Fibroblast of skin of abdomen (primary cell): ENCODE measurements around the gene OPA1.
A peak's percentile ranks its signal among the peaks of the same experiment; 100 is the strongest.
"Not testable (repeated sequence)": the region's sequence is repeated elsewhere in the genome, so short reads cannot be mapped to it uniquely, and the experiment has no call there.

Source experiments
- DNase-seq: peaks from one replicate; pipeline ENCODE4 v3.0.0-alpha.2; 2013

OPA1 gene

DNA sequence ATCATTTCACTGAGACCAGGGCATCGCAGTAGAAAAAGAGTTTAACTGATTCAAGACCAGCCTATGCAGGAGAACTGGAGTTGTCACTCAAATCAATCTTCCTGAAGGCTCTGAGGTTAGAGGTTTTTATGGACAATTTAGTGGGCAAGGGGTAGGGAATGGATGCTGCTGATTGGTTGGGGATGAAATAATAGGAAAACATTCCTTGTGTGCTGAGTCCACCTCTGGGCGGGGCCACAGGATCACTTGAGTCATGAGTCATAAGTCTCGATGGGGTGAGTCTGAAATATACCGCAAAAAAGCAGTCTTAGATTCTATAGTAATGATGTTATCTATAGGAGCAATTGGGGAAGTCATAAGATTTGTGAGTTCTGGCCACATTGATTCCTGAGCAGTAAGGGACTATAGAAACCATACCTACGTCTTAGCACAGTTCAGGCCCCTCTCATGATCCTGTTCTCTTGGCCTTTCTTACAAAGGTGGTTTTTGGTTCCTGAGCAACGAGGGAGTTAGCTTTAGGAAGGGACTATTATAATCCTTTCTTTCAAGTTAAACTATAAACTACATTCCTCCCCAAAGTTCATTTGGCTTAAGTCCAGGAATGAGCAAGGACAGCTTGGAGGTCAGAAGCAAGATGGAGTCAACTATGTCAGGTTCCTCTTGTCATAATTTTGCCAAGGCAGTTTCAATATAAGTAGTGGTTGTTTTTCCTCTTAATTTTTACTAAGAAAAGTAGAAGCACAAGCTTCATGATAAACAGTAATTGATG is 2.7 kb upstream of the OPA1 start:
- peak; percentile 69 for DNase-seq

GRCh38 chr3:193593668-193594030 is 641 bp downstream of the OPA1 start:
- peak; percentile 13 for DNase-seq

GRCh38 chr3:193594946-193595689 is 2.1 kb downstream of the OPA1 start:
- DNase-seq = peak; percentile 23

DNA sequence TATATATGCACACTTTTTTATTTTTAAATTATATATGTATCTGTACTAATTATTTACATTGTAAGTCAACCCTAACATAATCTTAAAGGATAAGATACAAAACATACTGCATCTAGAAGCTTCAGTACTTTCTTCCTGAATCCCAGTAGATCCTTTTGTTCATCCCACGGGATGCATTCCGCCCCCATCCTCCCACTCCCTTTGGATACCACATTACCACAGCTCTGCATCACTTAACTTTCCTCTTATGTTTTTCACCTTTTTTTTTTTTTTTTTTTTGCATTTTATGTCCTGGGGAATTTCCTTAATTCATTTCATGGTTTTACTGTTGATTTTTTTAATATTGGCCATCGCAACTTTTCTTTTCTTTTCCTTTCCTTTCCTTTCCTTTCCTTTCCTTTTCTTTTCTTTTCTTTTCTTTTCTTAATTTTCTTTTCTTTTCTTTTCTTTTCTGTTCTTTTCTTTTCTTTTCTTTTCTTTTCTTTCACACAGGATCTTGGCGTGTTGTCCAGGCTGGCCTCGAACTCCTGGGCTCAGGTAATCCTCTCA is 3.0 kb downstream of the OPA1 start:
- DNase-seq = no peak

DNA sequence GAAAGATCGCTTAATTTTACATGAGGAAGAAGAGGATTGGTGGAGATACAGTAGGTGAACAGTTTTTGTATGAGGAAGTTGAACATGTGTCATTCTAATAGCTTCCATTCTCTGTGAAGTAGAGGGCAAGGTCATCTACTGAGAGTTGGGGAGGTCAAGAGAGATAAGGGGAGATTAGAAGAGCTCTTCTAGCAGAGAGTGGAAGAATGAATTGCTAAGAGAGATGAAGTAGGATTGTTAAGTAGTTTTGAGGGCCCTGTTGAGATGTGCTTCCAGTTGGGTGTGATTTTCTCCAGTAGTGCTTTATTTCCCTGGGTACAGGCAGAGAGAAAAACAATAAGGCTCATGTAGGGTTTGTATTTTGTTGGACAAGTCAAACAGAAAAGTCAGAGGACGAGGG is 5.2 kb downstream of the OPA1 start:
- no peak for DNase-seq

DNA sequence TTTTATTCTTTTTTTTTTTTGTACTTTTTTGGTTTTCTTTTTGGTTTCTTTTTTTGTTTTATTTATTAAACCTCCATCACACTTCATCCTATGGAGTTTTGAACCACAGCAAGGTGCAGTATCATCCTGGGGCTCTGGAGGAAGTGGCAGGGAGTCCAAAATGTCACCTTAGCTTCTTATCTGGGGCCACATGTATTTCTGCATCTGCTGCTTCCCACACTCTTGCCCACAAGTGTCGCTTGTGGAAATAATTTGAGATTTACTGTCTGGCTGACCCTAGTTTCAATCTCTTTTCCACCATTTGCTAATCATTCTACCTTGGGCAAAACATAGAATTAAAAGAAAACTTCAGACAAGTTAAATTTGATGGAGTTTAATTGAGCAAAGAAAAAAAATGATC is 6.4 kb downstream of the OPA1 start:
- no peak for DNase-seq

DNA sequence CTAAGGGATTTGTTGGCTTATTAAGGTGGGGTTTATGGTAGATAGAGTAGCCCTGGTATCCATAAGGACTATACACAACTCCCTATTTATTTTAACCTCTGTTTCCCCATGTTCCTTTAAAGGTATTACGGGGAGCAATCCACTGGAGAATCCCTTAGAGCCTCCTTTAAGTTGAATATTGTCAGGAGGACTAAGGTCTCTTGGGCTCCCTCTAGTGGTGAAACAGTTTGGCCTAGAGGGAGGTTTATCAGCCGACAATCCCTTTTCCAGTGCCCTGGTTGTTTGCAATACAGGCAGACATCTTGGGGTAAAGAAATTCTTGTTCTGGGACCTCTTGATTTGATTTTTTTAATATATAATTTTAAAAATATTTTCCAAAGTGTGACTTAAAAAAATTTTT is 12.9 kb downstream of the OPA1 start:
- DNase-seq = peak; percentile 62

GRCh38 chr3:193606892-193607291 is 13.9 kb downstream of the OPA1 start:
- DNase-seq = not testable (repeated sequence)

- not testable (repeated sequence) for DNase-seq
Measured at GRCh38 chr3:193610516-193610915, 17.5 kb downstream of the OPA1 start.

DNA sequence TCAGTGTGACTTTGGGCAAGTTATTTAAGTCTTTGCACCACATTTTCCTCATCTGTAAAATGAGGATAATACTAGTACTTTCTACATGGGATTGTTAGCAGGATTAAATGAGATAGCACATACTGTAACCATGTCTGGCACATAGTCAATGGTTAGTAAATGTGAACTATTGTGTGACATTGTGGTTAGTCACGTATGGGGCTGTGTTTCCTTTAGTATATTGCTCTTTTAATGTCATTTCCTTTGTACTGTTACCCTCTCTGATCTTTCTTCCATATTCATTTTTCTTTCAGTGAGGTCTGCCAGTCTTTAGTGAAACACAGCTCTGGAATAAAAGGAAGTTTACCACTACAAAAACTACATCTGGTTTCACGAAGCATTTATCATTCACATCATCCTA is 21.4 kb downstream of the OPA1 start:
- no peak for DNase-seq

- DNase-seq = no peak
Measured at GRCh38 chr3:193617628-193618027, 24.6 kb downstream of the OPA1 start.

DNA sequence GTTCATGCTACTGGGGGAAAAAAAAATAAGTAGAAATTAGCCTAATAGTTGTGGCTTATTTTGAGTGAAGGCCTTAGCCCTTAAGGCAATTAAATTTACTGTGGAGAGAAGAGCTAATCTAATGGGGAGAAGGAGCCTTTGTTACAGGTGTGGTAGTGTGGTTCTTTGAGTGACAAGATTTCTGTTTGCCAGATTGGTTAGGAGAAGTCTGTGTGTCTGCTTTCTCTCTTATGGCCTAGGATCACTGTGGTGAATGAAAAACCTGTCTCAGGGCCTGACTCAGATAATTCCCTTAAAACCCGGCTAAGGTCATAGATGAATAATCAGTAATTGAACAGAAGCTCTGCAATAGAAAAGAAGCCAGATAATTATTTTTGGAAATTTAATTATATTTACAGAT is 27.0 kb downstream of the OPA1 start:
- no peak for DNase-seq

- DNase-seq = no peak
Measured at GRCh38 chr3:193620650-193621049, 27.6 kb downstream of the OPA1 start.

DNA sequence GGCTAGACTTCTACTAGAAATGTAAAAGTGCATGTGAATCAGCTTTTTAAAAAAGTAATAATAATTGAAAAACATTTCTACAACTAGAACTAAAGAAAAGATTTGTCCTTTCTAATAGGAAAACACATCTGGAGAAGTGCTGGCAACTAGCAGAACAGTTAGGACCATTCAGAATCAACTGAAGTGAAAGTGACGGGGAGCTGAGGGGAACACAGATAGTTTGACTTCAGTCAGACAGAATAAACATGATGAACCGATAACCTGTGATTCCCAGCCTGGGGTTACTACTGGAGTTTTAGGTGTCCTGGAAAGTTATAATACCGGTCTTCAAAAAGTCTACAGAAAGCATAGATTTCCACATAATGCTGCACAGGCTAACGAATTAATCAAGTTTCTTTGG is 28.1 kb downstream of the OPA1 start:
- DNase-seq = no peak

- no peak for DNase-seq
Measured at GRCh38 chr3:193630005-193630404, 37.0 kb downstream of the OPA1 start.

DNA sequence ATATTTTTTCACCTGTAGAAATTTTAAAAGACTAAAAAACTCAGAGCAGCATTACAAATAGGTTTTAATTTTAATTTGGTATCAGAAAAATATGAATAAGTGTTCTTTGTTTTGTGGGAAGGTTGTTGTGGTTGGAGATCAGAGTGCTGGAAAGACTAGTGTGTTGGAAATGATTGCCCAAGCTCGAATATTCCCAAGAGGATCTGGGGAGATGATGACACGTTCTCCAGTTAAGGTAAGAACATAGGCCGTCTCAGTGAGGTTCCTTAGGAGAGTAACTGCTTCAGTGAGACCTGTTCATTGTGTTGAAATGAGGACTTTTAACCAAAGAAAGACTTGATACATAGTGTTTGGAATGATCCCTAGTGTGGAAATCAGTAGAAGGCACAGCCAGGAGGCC is 44.8 kb downstream of the OPA1 start:
- DNase-seq = no peak

DNA sequence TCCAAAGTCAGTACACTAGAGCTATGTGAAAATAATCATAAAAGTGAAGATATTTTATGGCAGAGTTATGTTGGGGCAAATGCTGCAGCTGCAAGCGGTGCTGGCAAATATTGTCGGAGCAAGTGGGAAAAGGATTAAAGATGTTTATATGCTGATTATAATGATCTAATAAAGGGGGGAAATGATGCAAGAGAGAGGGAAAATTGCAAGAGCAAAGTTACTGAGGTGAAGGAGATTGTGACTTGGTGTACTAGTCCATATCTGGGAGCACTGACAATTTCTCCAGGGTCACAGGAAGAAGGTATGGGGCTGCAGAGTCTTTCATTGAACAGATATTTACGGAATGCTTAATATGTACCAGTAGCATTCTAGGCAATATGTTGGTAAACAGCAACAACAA is 45.8 kb downstream of the OPA1 start:
- no peak for DNase-seq

- no peak for DNase-seq
Measured at GRCh38 chr3:193640165-193640715, 47.2 kb downstream of the OPA1 start.

DNA sequence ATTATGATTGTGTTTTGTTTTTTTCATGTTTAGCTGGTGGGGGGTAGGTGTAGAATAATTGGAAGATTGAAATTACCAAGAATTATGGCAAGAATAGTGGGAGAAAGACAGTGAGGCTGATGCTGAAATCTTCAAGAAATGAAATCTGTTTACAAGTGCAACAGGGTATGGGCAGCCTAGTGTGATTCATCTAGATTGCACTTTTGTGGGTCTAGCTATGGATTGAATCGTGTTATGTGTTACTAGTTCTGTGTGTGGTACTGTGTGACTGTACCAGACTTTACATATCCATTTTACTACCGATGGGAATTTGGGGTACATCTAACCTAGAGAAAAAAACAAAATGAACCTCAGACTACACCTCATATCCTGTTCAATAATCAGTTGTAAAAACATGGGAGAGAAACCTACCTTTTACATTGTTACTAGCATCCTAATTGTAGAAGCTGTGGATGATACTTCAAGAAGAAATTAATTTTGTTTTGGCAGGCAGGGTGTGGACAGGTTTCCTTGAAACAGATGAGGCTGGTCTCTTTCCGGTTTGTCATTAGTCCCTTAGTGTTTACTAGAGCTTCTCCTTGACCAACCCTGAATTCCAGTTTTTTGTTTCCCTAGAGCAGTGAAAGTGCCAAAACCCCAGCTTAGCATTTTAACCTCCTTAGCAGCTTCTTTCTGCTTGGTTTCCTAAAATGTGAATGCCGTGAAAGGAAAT is 47.9 kb downstream of the OPA1 start:
- DNase-seq = peak; percentile 25

DNA sequence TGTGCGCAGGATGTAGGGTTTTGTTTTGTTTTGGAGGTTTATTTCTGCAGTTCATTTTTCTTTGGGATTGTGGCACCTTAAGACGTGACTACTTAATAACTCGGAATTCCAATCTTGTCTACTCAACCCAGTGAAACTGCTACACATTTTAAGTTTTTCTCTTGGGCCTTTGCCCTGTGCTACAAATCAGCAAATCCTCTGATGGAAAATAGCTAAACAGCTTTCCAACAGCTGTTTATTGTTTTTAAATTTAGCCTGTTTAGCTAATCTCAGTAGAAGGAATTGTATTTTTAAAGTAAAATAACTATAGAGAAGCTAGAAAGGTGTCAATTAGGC is 48.4 kb downstream of the OPA1 start:
- peak; percentile 22 for DNase-seq

- DNase-seq = no peak
Measured at GRCh38 chr3:193645806-193646205, 52.8 kb downstream of the OPA1 start.

DNA sequence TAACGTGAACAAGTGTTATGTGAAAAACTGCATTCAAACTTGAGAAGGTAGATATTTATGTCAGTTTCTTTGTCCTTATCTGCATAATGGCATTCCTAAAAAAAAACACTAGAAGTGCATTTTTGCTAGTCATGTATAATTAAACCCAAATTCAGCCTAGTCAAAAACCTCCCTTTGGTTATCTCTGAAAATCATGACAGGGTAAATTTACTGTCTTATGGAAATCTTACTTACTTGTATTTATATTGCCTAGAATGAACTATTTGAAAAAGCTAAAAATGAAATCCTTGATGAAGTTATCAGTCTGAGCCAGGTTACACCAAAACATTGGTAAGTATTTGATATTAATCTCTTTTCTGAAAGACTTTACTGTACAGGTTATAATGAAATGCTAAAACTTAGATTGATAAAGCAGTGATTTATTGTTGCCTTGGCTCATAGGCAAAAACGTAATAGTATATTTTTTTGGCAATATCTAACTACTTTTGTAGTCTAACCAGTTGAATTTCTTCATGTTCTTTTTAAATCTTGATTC is 55.6 kb downstream of the OPA1 start:
- DNase-seq = no peak

- DNase-seq = no peak
Measured at GRCh38 chr3:193650585-193650984, 57.6 kb downstream of the OPA1 start.
